ENCODE measurements around the gene TMA7B. TPM values are rescaled to one million over a fixed set of nuclear protein-coding genes. Genes with fewer than 3 reads are reported as not detected.

The TMA7B gene
- polyA plus RNA-seq, 1 experiment: not detected

DNA sequence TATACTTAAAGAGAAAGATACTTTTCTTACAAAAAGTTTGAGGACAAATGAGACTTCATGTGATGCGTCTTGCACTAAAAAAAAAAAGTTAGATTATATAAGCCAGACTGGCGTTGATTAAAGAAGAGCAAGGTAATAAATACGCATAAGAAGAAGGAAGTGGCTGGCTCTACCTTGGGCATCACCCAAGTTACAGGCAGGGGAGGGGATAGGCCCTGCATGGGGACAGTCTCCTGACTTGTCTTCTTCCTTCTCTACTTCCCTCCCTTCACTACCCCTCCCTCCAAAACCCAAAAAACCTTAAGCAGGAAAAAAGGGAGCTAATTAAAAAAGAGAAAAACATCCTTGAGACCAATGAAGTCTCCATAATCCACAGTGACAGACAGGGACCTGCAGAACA is 22.3 kb upstream of the TMA7B start:
- no peak overlapping the region for H3K4me3 ChIP-seq (ENCODE audit: low read depth, low read length)
- ChIA-PET CTCF (interaction anchor here (1.0 kb wide), 1 partner anchor 87 kb away, joined by 4 read pairs; no protein-coding TSS in a partner anchor), POLR2A (no interaction called here)
- TF ChIP-seq, protein P1, sequence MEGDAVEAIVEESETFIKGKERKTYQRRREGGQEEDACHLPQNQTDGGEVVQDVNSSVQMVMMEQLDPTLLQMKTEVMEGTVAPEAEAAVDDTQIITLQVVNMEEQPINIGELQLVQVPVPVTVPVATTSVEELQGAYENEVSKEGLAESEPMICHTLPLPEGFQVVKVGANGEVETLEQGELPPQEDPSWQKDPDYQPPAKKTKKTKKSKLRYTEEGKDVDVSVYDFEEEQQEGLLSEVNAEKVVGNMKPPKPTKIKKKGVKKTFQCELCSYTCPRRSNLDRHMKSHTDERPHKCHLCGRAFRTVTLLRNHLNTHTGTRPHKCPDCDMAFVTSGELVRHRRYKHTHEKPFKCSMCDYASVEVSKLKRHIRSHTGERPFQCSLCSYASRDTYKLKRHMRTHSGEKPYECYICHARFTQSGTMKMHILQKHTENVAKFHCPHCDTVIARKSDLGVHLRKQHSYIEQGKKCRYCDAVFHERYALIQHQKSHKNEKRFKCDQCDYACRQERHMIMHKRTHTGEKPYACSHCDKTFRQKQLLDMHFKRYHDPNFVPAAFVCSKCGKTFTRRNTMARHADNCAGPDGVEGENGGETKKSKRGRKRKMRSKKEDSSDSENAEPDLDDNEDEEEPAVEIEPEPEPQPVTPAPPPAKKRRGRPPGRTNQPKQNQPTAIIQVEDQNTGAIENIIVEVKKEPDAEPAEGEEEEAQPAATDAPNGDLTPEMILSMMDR (IDR thresholded peaks at IDR 0.05; ENCODE audit: low read depth, low read length): no peak
- peaks cover 43% of the 10 kb centered on the region for H3K27me3 ChIP-seq (ENCODE audit: control insufficient read depth, insufficient read depth, low read length)
- H3K27ac ChIP-seq (ENCODE audit: low read depth, low read length): no peak overlapping the region
- no peak for DNase-seq (ENCODE audit: low read depth, low spot score)
- no peaks in the 10 kb centered on the region for H3K9me3 ChIP-seq (ENCODE audit: control insufficient read depth, insufficient read depth, low read length)

DNA sequence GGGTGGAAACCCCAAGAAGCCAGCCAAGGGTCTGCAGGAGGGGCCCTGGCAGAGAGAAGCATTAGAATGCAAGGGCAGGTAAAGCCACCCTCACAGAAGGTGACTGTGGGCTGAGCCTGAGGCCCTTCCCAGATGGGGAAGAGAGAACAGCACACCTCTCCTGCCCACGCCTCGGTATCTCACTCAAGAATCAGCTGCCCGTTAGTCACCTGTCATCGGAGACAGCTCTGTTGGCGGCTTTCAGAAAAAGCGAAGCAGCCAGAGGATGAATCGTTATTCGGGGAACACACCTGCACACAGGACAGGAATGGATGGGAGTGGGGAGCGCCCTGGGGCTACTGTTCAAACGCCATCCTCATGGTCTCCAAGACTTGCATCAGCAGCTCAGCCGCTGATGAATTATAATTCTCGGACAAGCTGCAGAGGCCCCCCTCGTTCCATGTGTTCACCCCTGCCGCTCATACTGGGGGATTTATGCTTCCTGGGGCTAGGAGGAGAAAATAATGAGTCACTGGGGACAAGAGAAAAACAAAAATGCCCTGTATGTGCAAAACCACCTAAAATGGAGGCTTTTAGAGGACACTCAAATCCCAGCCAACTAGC is 21.6 kb upstream of the TMA7B start:
- Histone ChIP-seq H3K9me3 (ENCODE audit: control insufficient read depth, insufficient read depth, low read length) (no peaks in the 10 kb centered on the region), H3K4me3 (ENCODE audit: low read depth, low read length) (no peak overlapping the region), H3K27me3 (ENCODE audit: control insufficient read depth, insufficient read depth, low read length) (peaks cover 45% of the 10 kb centered on the region), H3K27ac (ENCODE audit: low read depth, low read length) (no peak overlapping the region)
- CTCF ChIA-PET: interaction anchor here (0.6 to 1.0 kb wide), 2 partner anchors 83 to 87 kb away, joined by 4 to 7 read pairs; no protein-coding TSS in a partner anchor
- TF ChIP-seq, protein P1 (IDR thresholded peaks at IDR 0.05; ENCODE audit: low read depth, low read length): no peak
- no peak for DNase-seq (ENCODE audit: low read depth, low spot score)
- POLR2A ChIA-PET: no interaction called here

DNA sequence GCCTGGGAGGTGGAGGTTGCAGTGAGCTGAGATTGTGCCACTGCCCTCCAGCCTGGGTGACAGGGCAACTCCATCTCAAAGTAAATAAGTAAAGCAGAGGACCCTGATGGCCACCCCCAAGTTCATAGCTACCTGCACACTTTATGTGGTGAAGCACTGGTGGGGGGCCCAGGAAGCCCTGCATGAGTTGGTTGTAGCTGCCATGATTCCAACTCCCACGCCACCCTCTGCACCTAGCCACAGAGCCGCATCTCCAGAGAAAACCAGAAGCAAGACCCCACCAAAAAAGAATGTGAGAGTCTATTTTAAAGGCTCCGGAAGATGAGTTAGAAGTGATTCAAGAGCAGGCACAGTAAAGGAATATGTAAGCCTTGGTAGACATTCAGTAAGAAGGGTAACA is 20.4 kb upstream of the TMA7B start:
- ChIA-PET CTCF (no interaction called here), POLR2A (no interaction called here)
- TF ChIP-seq, protein P1 (IDR thresholded peaks at IDR 0.05; ENCODE audit: low read depth, low read length): no peak

DNA sequence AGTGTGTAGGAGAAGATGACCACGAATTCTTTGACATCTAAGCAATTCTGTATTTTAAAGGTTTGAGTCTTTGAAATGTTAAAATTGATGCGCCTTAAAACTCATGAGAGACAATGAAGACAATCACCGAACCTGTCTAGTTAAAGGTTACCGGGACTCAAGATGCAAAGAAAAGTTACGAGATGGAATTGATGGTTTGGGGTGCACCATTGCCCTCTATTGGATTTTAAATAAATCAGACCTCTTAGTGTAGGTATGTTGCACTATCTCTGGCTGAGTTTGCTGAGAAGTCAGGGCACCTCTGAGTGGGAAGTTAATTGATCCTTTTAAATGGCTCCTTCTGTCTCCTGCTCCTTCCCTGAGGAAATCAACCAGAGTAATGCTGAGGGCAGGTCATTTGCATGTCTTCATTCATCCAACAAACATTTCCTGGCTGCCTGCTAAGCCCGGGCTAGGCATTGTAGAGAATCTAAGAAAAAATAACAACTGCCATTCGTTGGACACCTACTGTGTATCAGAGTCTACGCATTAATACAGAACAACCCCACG is 19.4 kb upstream of the TMA7B start:
- POLR2A ChIA-PET: no interaction called here
- TF ChIP-seq, protein P1 (IDR thresholded peaks at IDR 0.05; ENCODE audit: low read depth, low read length): no peak
- DNase-seq (ENCODE audit: low read depth, low spot score): no peak
- Histone ChIP-seq H3K4me3 (ENCODE audit: low read depth, low read length) (no peak overlapping the region), H3K27me3 (ENCODE audit: control insufficient read depth, insufficient read depth, low read length) (peaks cover 27% of the 10 kb centered on the region), H3K27ac (ENCODE audit: low read depth, low read length) (no peak overlapping the region), H3K9me3 (ENCODE audit: control insufficient read depth, insufficient read depth, low read length) (no peaks in the 10 kb centered on the region)
- CTCF ChIA-PET: no interaction called here

More for the DNA sequence above, 20.4 kb upstream of the TMA7B start:
- no peak overlapping the region for H3K4me3 ChIP-seq (ENCODE audit: low read depth, low read length)
- DNase-seq (ENCODE audit: low read depth, low spot score): no peak
- H3K27ac ChIP-seq (ENCODE audit: low read depth, low read length): no peak overlapping the region
- H3K9me3 ChIP-seq (ENCODE audit: control insufficient read depth, insufficient read depth, low read length): no peaks in the 10 kb centered on the region
- H3K27me3 ChIP-seq (ENCODE audit: control insufficient read depth, insufficient read depth, low read length): peaks cover 34% of the 10 kb centered on the region

DNA sequence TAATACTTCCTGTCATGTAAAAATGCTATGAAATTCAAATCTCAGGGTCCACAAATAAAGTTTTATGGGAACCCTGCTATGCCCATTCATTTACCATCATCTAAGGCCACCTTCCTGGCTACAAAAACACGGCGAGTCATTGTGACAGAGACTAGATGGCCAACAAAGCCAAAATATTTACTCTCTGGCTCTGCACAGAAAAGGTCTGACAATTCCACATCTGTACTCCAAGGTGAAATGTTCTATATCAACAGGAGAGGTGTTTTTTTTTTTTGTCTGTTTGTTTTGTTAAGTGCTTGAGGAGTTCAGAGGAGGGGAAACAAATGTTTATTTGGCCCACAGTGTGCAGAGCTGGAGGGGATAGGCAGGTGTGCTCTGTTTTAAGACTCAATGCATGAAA is 18.6 kb upstream of the TMA7B start:
- no peak for DNase-seq (ENCODE audit: low read depth, low spot score)
- H3K9me3 ChIP-seq (ENCODE audit: control insufficient read depth, insufficient read depth, low read length): no peaks in the 10 kb centered on the region
- no peak overlapping the region for H3K27ac ChIP-seq (ENCODE audit: low read depth, low read length)
- H3K27me3 ChIP-seq (ENCODE audit: control insufficient read depth, insufficient read depth, low read length): peaks cover 25% of the 10 kb centered on the region
- POLR2A ChIA-PET: no interaction called here
- TF ChIP-seq, protein P1 (IDR thresholded peaks at IDR 0.05; ENCODE audit: low read depth, low read length): no peak
- no peak overlapping the region for H3K4me3 ChIP-seq (ENCODE audit: low read depth, low read length)
- CTCF ChIA-PET: no interaction called here

Measured in AG04450 (cell line).